GM13977 (cell line): ENCODE data around the gene UBR7.

Source experiments
- DNase-seq: peaks from one replicate; pipeline ENCODE4 v3.0.0; 2012; ENCODE audit warnings: low spot score
- CTCF ChIP-seq: IDR thresholded peaks from 2 replicates; pipeline ENCODE4 v1.5.1; 2012; ENCODE audit warnings: mild to moderate bottlenecking, control low read depth; ENCODE audit not compliant: insufficient read depth; ENCODE audit errors: extremely low read depth, missing control alignments
- in situ Hi-C: fragments of 300-500 bp; cut with MboI; formaldehyde crosslinking; loops from one replicate; pipeline ENCODE4 v1.12.0; 2022; ENCODE audit warnings: low sequenced_read_pairs, low pct_unique_long_range_greater_than_20kb, mixed read lengths, inconsistent platforms; ENCODE audit not compliant: unreplicated experiment

UBR7 gene

GRCh38 chr14:93201155-93201704, 5.8 kb upstream of the UBR7 start:
- in situ Hi-C loops = no loop called here
- DNase-seq = no peak
- TF ChIP-seq CTCF = no peak

- peak; percentile 57 for DNase-seq
- peak; percentile 67 for TF ChIP-seq CTCF
- in situ Hi-C loops = no loop called here
Observed at GRCh38 chr14:93207468-93208308, 632 bp downstream of the UBR7 start.

GRCh38 chr14:93212432-93212831, 5.4 kb downstream of the UBR7 start:
- TF ChIP-seq CTCF = no peak
- in situ Hi-C loops = no loop called here
- peak; percentile 64 for DNase-seq

GRCh38 chr14:93214598-93214997, 7.5 kb downstream of the UBR7 start:
- TF ChIP-seq CTCF = no peak
- DNase-seq = no peak
- in situ Hi-C loops = no loop called here

- peak; percentile 64 for DNase-seq
- peak; percentile 76 for TF ChIP-seq CTCF
- in situ Hi-C loops = no loop called here
Observed at GRCh38 chr14:93219103-93219726, 12.2 kb downstream of the UBR7 start.

- no peak for DNase-seq
- no peak for TF ChIP-seq CTCF
- in situ Hi-C loops = loop anchor here (10.0 kb wide), 1 partner anchor 394 kb away; no protein-coding TSS in a partner anchor
Observed at GRCh38 chr14:93220509-93220908, 13.5 kb downstream of the UBR7 start.
